GM12878 (cell line): ENCODE results near the gene ERP44. TPM values are rescaled to one million over a fixed set of nuclear protein-coding genes. Genes with fewer than 3 reads are reported as not detected.

Experiments used
- ATAC-seq: fragments of 200-7000 bp; cut with Tn5 transposase; 3 replicates; pipeline ENCODE4 v1.9.1; 2020; ENCODE audit warnings: mild to moderate bottlenecking, moderate library complexity
- BruUV-seq: library from RNA; stranded (reverse); fragments of 400-500 nt; replicated peaks from 2 replicates; lab custom pipeline; 2021; lab: Mats Ljungman, UMichigan
- CTCF ChIA-PET: fragments of 300-600 bp; sonication (Branson Sonifier 250); formaldehyde crosslinking; extraction: SDS; loops from one replicate; lab custom pipeline; 2021; ENCODE audit warnings: inconsistent platforms; lab: Yijun Ruan, JAX
- POLR2A ChIA-PET: fragments of 350-600 bp; formaldehyde crosslinking; extraction: SDS; loops from one replicate; lab custom pipeline; 2021; ENCODE audit warnings: inconsistent platforms; lab: Charles Lee
- RAD21 ChIA-PET: fragments of 300-600 bp; sonication (Branson Sonifier 250); formaldehyde crosslinking; loops from one replicate; lab custom pipeline; 2023; ENCODE audit warnings: antibody characterized with exemption; ENCODE audit not compliant: unreplicated experiment; lab: Charles Lee
- SMC1A ChIA-PET: fragments of 300-600 bp; sonication (Branson Sonifier 250); formaldehyde crosslinking; loops from one replicate; lab custom pipeline; 2023; ENCODE audit not compliant: unreplicated experiment, uncharacterized antibody; lab: Charles Lee
- DNase-seq: peaks from one replicate; pipeline ENCODE4 v3.0.0-alpha.2; 2011; ENCODE audit warnings: low read depth, low spot score
- FAIRE-seq: peaks from 3 replicates; lab custom pipeline; 2011; peaks lifted over from hg19 to GRCh38; lab: Jason Lieb, UNC
- H2AFZ ChIP-seq: 2 replicates; pipeline ENCODE4 v1.6.0; 2011; ENCODE audit warnings: low read depth, low read length, control low read depth; ENCODE audit not compliant: control insufficient read depth
- H3K27ac ChIP-seq: 2 replicates; pipeline ENCODE4 v1.5.1; 2011; ENCODE audit warnings: control low read depth; ENCODE audit not compliant: control insufficient read depth, insufficient read depth
- H3K27me3 ChIP-seq, 2 experiments: replicated peaks in 1 of 2; 2 replicates each; pipeline versions ENCODE4 v1.6.0 to v1.6.1; 2011; ENCODE audit warnings: low read length in 1 of 2; ENCODE audit not compliant: control insufficient read depth in 2 of 2, insufficient read depth in 2 of 2
- H3K36me3 ChIP-seq, 2 experiments: 2 replicates each; pipeline ENCODE4 v1.5.1; 2011; ENCODE audit warnings: low read length in 1 of 2; ENCODE audit not compliant: control insufficient read depth in 2 of 2, insufficient read depth in 2 of 2
- H3K4me1 ChIP-seq: 2 replicates; pipeline ENCODE4 v1.6.1; 2011; ENCODE audit warnings: mild to moderate bottlenecking, low read length, moderate library complexity, mixed read lengths; ENCODE audit not compliant: control insufficient read depth, insufficient read depth
- H3K4me2 ChIP-seq: 2 replicates; pipeline ENCODE4 v1.6.0; 2011; ENCODE audit warnings: control low read depth; ENCODE audit not compliant: control insufficient read depth, insufficient read depth
- H3K4me3 ChIP-seq: fragments of 200-600 bp; sonication (generic); 2 replicates; pipeline ENCODE4 v1.5.1; 2016
- H3K79me2 ChIP-seq: 2 replicates; pipeline ENCODE4 v1.6.0; 2011; ENCODE audit warnings: low read length; ENCODE audit not compliant: control insufficient read depth, insufficient read depth
- H3K9ac ChIP-seq: 2 replicates; pipeline ENCODE4 v1.8.0; 2011; ENCODE audit warnings: low read length, control low read depth, mixed read lengths; ENCODE audit not compliant: control insufficient read depth, insufficient read depth
- H3K9me3 ChIP-seq: replicated peaks from 3 replicates; pipeline ENCODE4 v1.5.1; 2011; ENCODE audit warnings: mild to moderate bottlenecking, low read length; ENCODE audit not compliant: control insufficient read depth, insufficient read depth
- H4K20me1 ChIP-seq: 2 replicates; pipeline ENCODE4 v1.6.0; 2011; ENCODE audit not compliant: control insufficient read depth, insufficient read depth
- ASH2L ChIP-seq: fragments of 300-600, 200-600 bp; sonication (generic); IDR thresholded peaks from 2 replicates; pipeline ENCODE4 v1.6.1; 2017; ENCODE audit warnings: low read depth, mild to moderate bottlenecking, borderline replicate concordance
- BMI1 ChIP-seq: fragments of 450-650 bp; IDR thresholded peaks from 2 replicates; pipeline ENCODE4 v1.6.1; 2016; ENCODE audit warnings: mild to moderate bottlenecking, moderate library complexity, borderline replicate concordance
- HDAC6 ChIP-seq: fragments of 200-600 bp; sonication (generic); IDR thresholded peaks from one replicate; pipeline ENCODE4 v1.8.0; 2017; ENCODE audit warnings: antibody characterized with exemption; ENCODE audit not compliant: unreplicated experiment
- PML ChIP-seq: IDR thresholded peaks from 2 replicates; pipeline ENCODE4 v1.6.1; 2012; ENCODE audit warnings: low read length, inconsistent platforms
- RELA ChIP-seq: fragments of 450-650 bp; IDR thresholded peaks from 2 replicates; pipeline ENCODE4 v1.8.0; 2014; ENCODE audit warnings: borderline replicate concordance; ENCODE audit not compliant: partially characterized antibody
- SMAD1 ChIP-seq: fragments of 450-650 bp; IDR thresholded peaks from 2 replicates; pipeline ENCODE4 v1.6.1; 2018; ENCODE audit warnings: mild to moderate bottlenecking, low read depth; ENCODE audit not compliant: partially characterized antibody
- ZNF24 ChIP-seq: fragments of 450-650 bp; IDR thresholded peaks from 2 replicates; pipeline ENCODE4 v1.6.1; 2017; ENCODE audit warnings: antibody characterized with exemption, mild to moderate bottlenecking
- WGBS: methylation state at CpG from one replicate; pipeline ENCODE4 v1.1.6; 2016; ENCODE audit warnings: low lambda C conversion rate; ENCODE audit not compliant: insufficient replicate concordance, insufficient coverage; ENCODE audit errors: missing lambda C conversion rate; 5-methylcytosine and 5-hydroxymethylcytosine counted together
- in situ Hi-C: fragments of 300-500 bp; cut with MboI; formaldehyde crosslinking; loops from 9 replicates; pipeline ENCODE4 v1.14.3; 2018; ENCODE audit warnings: mixed read lengths
- intact Hi-C: fragments of 100-400 bp; cut with micrococcal nuclease; formaldehyde crosslinking; loops from one replicate; pipeline ENCODE4 v1.14.2; 2022; ENCODE audit not compliant: unreplicated experiment
- polyA plus RNA-seq, 11 experiments: library from polyadenylated mRNA; depleted of rRNA in 4 of 11; unstranded in 6 of 11; stranded (reverse) in 5 of 11; fragments of >200 nt; fragmentation: Nextera tagmentation in 4 of 11; fragmentation: Illumina TruSeq in 1 of 11; extraction: Ambion mirVana in 4 of 11; extraction: Trizol in 1 of 11; gene quantifications; 1 replicate in 1 of 11; 2 replicates in 10 of 11; pipeline versions ENCODE4 v1.2.1 to v1.2.3, GENCODE V29; 2011 to 2016; ENCODE audit warnings: inconsistent platforms in 2 of 11, missing spikeins in 2 of 11, low read depth in 1 of 11
- total RNA-seq, 4 experiments: library from RNA; depleted of rRNA in 3 of 4; stranded (reverse); fragments of >200 nt in 3 of 4; fragmentation: Illumina TruSeq in 1 of 4; extraction: Trizol in 1 of 4; gene quantifications; 2 replicates each; pipeline versions ENCODE4 v1.2.1 to v1.2.3, GENCODE V29; 2013 to 2021
- TF ChIP-seq, protein P1 (sequence below): IDR thresholded peaks from 2 replicates; pipeline ENCODE4 v1.6.1; 2012; ENCODE audit warnings: low read length, inconsistent platforms
- TF ChIP-seq, protein P2 (sequence below): fragments of 450-650 bp; IDR thresholded peaks from 2 replicates; pipeline ENCODE4 v1.6.1; 2017; ENCODE audit warnings: mild to moderate bottlenecking, low read depth, inconsistent platforms; ENCODE audit not compliant: poor library complexity, severe bottlenecking
- TF ChIP-seq, protein P3 (sequence below): fragments of 450-650 bp; IDR thresholded peaks from 2 replicates; pipeline ENCODE4 v1.6.1; 2017; ENCODE audit warnings: antibody characterized with exemption, mild to moderate bottlenecking, moderate library complexity

The ERP44 gene
- total and polyA plus RNA-seq, 10 of the 15 experiments (the other 5 are each of a cell fraction or from before 2014, with no cell fraction given) = 11.5 to 52.4 (median 20.2) TPM

DNA sequence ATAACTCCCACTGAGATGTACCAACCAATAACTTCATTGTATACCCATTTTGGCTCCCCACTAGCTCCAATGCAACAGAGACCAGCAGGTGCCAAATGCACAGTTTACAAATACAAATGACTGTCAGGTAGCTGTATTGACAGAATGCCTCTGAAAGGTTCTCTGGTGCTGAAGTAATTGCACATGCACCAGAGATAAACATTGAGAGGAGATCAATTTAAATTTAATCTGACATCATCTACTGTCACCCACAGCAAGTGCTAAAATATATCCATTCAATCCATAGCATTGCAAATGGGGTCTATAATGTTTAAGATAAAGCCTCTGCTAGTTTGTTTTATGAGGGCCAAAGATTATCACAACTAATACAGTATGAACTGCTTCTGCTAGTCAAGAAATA lies 112.2 kb downstream of the ERP44 start:
- Histone ChIP-seq H2AFZ (no peak overlapping the region), H3K27me3 (no peaks in the 10 kb centered on the region), H4K20me1 (no peaks in the 10 kb centered on the region), H3K4me3 (no peak overlapping the region), H3K36me3 (peaks cover 0 to 5% of the 10 kb centered on the region in 2 experiments; a peak in 3 of 4 replicates), H3K27ac (no peak overlapping the region), H3K4me2 (no peak overlapping the region), H3K9me3 (no peaks in the 10 kb centered on the region; the same call in 2 of the 3 replicates), H3K4me1 (no peaks in the 10 kb centered on the region), H3K9ac (no peak overlapping the region), H3K79me2 (no peaks in the 10 kb centered on the region)
- FAIRE-seq (no peak), ATAC-seq (no peak), DNase-seq (no peak)
- POLR2A ChIA-PET = no interaction called here
- RAD21 ChIA-PET = no interaction called here
- in situ Hi-C loops = no loop called here
- intact Hi-C loops = no loop called here
- BruUV-seq = no TSS peak
- SMC1A ChIA-PET = interaction anchor here (0.7 to 1.3 kb wide), 3 partner anchors 10 to 176 kb away, joined by 3 read pairs; no protein-coding TSS in a partner anchor
- CTCF ChIA-PET = interaction anchor here (0.8 to 0.9 kb wide), 2 partner anchors 26 to 82 kb away, joined by 3 read pairs; no protein-coding TSS in a partner anchor
- TF ChIP-seq, protein P1, sequence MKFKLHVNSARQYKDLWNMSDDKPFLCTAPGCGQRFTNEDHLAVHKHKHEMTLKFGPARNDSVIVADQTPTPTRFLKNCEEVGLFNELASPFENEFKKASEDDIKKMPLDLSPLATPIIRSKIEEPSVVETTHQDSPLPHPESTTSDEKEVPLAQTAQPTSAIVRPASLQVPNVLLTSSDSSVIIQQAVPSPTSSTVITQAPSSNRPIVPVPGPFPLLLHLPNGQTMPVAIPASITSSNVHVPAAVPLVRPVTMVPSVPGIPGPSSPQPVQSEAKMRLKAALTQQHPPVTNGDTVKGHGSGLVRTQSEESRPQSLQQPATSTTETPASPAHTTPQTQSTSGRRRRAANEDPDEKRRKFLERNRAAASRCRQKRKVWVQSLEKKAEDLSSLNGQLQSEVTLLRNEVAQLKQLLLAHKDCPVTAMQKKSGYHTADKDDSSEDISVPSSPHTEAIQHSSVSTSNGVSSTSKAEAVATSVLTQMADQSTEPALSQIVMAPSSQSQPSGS = no peak
- TF ChIP-seq, protein P2, sequence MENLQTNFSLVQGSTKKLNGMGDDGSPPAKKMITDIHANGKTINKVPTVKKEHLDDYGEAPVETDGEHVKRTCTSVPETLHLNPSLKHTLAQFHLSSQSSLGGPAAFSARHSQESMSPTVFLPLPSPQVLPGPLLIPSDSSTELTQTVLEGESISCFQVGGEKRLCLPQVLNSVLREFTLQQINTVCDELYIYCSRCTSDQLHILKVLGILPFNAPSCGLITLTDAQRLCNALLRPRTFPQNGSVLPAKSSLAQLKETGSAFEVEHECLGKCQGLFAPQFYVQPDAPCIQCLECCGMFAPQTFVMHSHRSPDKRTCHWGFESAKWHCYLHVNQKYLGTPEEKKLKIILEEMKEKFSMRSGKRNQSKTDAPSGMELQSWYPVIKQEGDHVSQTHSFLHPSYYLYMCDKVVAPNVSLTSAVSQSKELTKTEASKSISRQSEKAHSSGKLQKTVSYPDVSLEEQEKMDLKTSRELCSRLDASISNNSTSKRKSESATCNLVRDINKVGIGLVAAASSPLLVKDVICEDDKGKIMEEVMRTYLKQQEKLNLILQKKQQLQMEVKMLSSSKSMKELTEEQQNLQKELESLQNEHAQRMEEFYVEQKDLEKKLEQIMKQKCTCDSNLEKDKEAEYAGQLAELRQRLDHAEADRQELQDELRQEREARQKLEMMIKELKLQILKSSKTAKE = no peak

DNA sequence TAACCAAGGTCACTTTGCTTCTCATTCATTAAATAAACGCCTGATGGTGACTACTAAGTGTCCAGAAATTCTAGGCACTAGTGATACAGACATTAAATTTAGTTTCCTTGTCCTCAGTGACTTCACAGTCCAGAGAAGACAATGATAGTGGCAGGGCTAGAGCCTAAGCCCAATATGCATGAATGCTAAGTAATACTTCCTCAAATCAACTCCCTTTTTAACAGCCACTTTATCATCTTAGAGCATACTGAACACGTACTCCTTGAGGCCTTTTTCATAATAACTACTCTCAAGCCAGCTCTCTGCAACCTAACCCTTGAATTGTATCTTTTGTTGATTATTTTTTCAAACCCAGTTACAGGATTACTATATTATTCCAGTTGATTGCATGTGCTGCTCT lies 118.2 kb downstream of the ERP44 start:
- DNase-seq = no peak
- Histone ChIP-seq H3K4me1 (no peaks in the 10 kb centered on the region), H3K79me2 (no peaks in the 10 kb centered on the region), H3K36me3 (peaks cover 0 to 17% of the 10 kb centered on the region in 2 experiments; a peak in 1 of 4 replicates), H3K4me2 (no peak overlapping the region), H3K9ac (no peak overlapping the region), H3K27ac (no peak overlapping the region), H4K20me1 (no peaks in the 10 kb centered on the region), H3K4me3 (no peak overlapping the region), H2AFZ (no peak overlapping the region), H3K27me3 (no peaks in the 10 kb centered on the region), H3K9me3 (no peaks in the 10 kb centered on the region)
- no TSS peak for BruUV-seq
- no peak for FAIRE-seq
- ChIA-PET RAD21 (no interaction called here), SMC1A (interaction anchor here (1.7 to 3.9 kb wide), 3 partner anchors 17 to 156 kb away, joined by 4 to 10 read pairs (median 6); no protein-coding TSS in a partner anchor), CTCF (interaction anchor here (1.4 kb wide), 2 partner anchors 9 to 258 kb away, joined by 3 read pairs; no protein-coding TSS in a partner anchor), POLR2A (no interaction called here)
- intact Hi-C loops = no loop called here
- no peak for ATAC-seq
- in situ Hi-C loops = no loop called here
- WGBS = 96% methylated on average over 2 of the region's 2 CpGs
- TF ChIP-seq ZNF24 = no peak
- TF ChIP-seq RELA = no peak
- TF ChIP-seq, protein P3, sequence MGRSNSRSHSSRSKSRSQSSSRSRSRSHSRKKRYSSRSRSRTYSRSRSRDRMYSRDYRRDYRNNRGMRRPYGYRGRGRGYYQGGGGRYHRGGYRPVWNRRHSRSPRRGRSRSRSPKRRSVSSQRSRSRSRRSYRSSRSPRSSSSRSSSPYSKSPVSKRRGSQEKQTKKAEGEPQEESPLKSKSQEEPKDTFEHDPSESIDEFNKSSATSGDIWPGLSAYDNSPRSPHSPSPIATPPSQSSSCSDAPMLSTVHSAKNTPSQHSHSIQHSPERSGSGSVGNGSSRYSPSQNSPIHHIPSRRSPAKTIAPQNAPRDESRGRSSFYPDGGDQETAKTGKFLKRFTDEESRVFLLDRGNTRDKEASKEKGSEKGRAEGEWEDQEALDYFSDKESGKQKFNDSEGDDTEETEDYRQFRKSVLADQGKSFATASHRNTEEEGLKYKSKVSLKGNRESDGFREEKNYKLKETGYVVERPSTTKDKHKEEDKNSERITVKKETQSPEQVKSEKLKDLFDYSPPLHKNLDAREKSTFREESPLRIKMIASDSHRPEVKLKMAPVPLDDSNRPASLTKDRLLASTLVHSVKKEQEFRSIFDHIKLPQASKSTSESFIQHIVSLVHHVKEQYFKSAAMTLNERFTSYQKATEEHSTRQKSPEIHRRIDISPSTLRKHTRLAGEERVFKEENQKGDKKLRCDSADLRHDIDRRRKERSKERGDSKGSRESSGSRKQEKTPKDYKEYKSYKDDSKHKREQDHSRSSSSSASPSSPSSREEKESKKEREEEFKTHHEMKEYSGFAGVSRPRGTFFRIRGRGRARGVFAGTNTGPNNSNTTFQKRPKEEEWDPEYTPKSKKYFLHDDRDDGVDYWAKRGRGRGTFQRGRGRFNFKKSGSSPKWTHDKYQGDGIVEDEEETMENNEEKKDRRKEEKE = no peak
- TF ChIP-seq HDAC6 = no peak
- TF ChIP-seq ASH2L = no peak
- TF ChIP-seq BMI1 = no peak
- TF ChIP-seq SMAD1 = no peak
- no peak for TF ChIP-seq PML
